ACHN (cell line): ENCODE results near the gene APOLD1.
A peak's percentile ranks its signal among the peaks of the same experiment; 100 is the strongest.
"Not testable (repeated sequence)": the region's sequence is repeated elsewhere in the genome, so short reads cannot be mapped to it uniquely, and the experiment has no call there.

Experiments used
- DNase-seq: peaks from one replicate; pipeline ENCODE4 v3.0.0-alpha.2; 2015
- in situ Hi-C: cut with HindIII; loops from 2 replicates; pipeline ENCODE4 v1.10.0; 2017; ENCODE audit warnings: low sequenced_read_pairs, low pct_ligation_motif_present, low pct_unique_long_range_greater_than_20kb

The APOLD1 gene

GRCh38 chr12:12784911-12785814, at the start of gene APOLD1:
APOLD1 (plus strand) TSS chr12:12785659; CDS start chr12:12785692, 33 bp downstream.
- no peak for DNase-seq
- in situ Hi-C loops: no loop called here

- in situ Hi-C loops: no loop called here
- peak; percentile 76 for DNase-seq
Observed at GRCh38 chr12:12736759-12737676, 48.4 kb upstream of the APOLD1 start.

GRCh38 chr12:12738152-12738551, 47.3 kb upstream of the APOLD1 start:
- in situ Hi-C loops, DNase-seq: not testable (repeated sequence)

- DNase-seq: no peak
- in situ Hi-C loops: no loop called here
Observed at GRCh38 chr12:12741660-12742059, 43.8 kb upstream of the APOLD1 start.

- DNase-seq: no peak
- in situ Hi-C loops: no loop called here
Observed at GRCh38 chr12:12744546-12745305, 40.7 kb upstream of the APOLD1 start.

- in situ Hi-C loops: no loop called here
- no peak for DNase-seq
Observed at GRCh38 chr12:12745576-12746211, 39.8 kb upstream of the APOLD1 start.

- no peak for DNase-seq
- in situ Hi-C loops: no loop called here
Observed at GRCh38 chr12:12747278-12747677, 38.2 kb upstream of the APOLD1 start.

- no peak for DNase-seq
- in situ Hi-C loops: no loop called here
Observed at GRCh38 chr12:12748044-12748443, 37.4 kb upstream of the APOLD1 start.

GRCh38 chr12:12749433-12749832, 36.0 kb upstream of the APOLD1 start:
- in situ Hi-C loops: no loop called here
- no peak for DNase-seq

- in situ Hi-C loops: no loop called here
- no peak for DNase-seq
Observed at GRCh38 chr12:12755923-12756322, 29.5 kb upstream of the APOLD1 start.

GRCh38 chr12:12757121-12757520, 28.3 kb upstream of the APOLD1 start:
- in situ Hi-C loops: no loop called here
- DNase-seq: no peak

- no peak for DNase-seq
- in situ Hi-C loops: no loop called here
Observed at GRCh38 chr12:12759234-12759915, 26.1 kb upstream of the APOLD1 start.

- DNase-seq: no peak
- in situ Hi-C loops: no loop called here
Observed at GRCh38 chr12:12764824-12765223, 20.6 kb upstream of the APOLD1 start.

- in situ Hi-C loops: no loop called here
- no peak for DNase-seq
Observed at GRCh38 chr12:12770262-12770661, 15.2 kb upstream of the APOLD1 start.

- in situ Hi-C loops: no loop called here
- DNase-seq: no peak
Observed at GRCh38 chr12:12774791-12775190, 10.7 kb upstream of the APOLD1 start.

GRCh38 chr12:12776261-12776660, 9.2 kb upstream of the APOLD1 start:
- DNase-seq: no peak
- in situ Hi-C loops: no loop called here

GRCh38 chr12:12777092-12777491, 8.4 kb upstream of the APOLD1 start:
- no peak for DNase-seq
- in situ Hi-C loops: no loop called here

- no peak for DNase-seq
- in situ Hi-C loops: no loop called here
Observed at GRCh38 chr12:12779007-12779406, 6.5 kb upstream of the APOLD1 start.
